IPS DF 4.7 (cell line): ENCODE measurements around the gene DOK7.
"Not testable (repeated sequence)": the region's sequence is repeated elsewhere in the genome, so short reads cannot be mapped to it uniquely, and the experiment has no call there.

ENCODE experiments used
- DNase-seq: peaks from one replicate; pipeline ENCODE4 v3.0.0-alpha.2; 2013; ENCODE audit warnings: low spot score; ENCODE audit errors: extremely low read depth

DOK7 gene

GRCh38 chr4:3501126-3501824 lies 38.2 kb downstream of the DOK7 start:
- DNase-seq = no peak

GRCh38 chr4:3501825-3502425 lies 38.8 kb downstream of the DOK7 start:
- DNase-seq = no peak

GRCh38 chr4:3502941-3503936 lies 40.1 kb downstream of the DOK7 start:
- DNase-seq = no peak

GRCh38 chr4:3505231-3505630 lies 42.1 kb downstream of the DOK7 start:
- DNase-seq = no peak

GRCh38 chr4:3508542-3508941 lies 45.4 kb downstream of the DOK7 start:
- DNase-seq = no peak

- no peak for DNase-seq
These were observed 47.4 kb downstream of the DOK7 start for GRCh38 chr4:3510481-3510880.

- DNase-seq = no peak
These were observed 48.1 kb downstream of the DOK7 start for GRCh38 chr4:3511187-3511586.

GRCh38 chr4:3511601-3512000 lies 48.5 kb downstream of the DOK7 start:
- not testable (repeated sequence) for DNase-seq

GRCh38 chr4:3512279-3512678 lies 49.2 kb downstream of the DOK7 start:
- DNase-seq = no peak

- DNase-seq = no peak
These were observed 49.6 kb downstream of the DOK7 start for GRCh38 chr4:3512719-3513118.

GRCh38 chr4:3513807-3514206 lies 50.7 kb downstream of the DOK7 start:
- no peak for DNase-seq

GRCh38 chr4:3514221-3514780 lies 51.2 kb downstream of the DOK7 start:
- no peak for DNase-seq

GRCh38 chr4:3514806-3515501 lies 51.8 kb downstream of the DOK7 start:
- DNase-seq = no peak

GRCh38 chr4:3515646-3516045 lies 52.5 kb downstream of the DOK7 start:
- DNase-seq = no peak

- no peak for DNase-seq
These were observed 53.1 kb downstream of the DOK7 start for GRCh38 chr4:3516061-3516835.

- DNase-seq = no peak
These were observed 54.0 kb downstream of the DOK7 start for GRCh38 chr4:3516836-3517730.

- no peak for DNase-seq
These were observed 54.8 kb downstream of the DOK7 start for GRCh38 chr4:3517731-3518510.

GRCh38 chr4:3518511-3518880 lies 55.4 kb downstream of the DOK7 start:
- no peak for DNase-seq

- no peak for DNase-seq
These were observed 55.8 kb downstream of the DOK7 start for GRCh38 chr4:3518941-3519340.
